IPS-20b (cell line): ENCODE measurements around the gene RIPK4.

Source experiments
- H3K27ac ChIP-seq: one replicate; pipeline ENCODE4 v1.5.1; 2013; ENCODE audit warnings: low read length
- H3K27me3 ChIP-seq: 2 replicates; pipeline ENCODE4 v1.6.1; 2013; ENCODE audit warnings: mild to moderate bottlenecking, low read length, inconsistent platforms; ENCODE audit not compliant: insufficient read depth
- H3K36me3 ChIP-seq: 2 replicates; pipeline ENCODE4 v1.6.1; 2013; ENCODE audit warnings: low read depth, mild to moderate bottlenecking, inconsistent platforms, low read length, moderate library complexity; ENCODE audit not compliant: insufficient read depth
- H3K4me1 ChIP-seq: 2 replicates; pipeline ENCODE4 v1.6.1; 2013; ENCODE audit warnings: mild to moderate bottlenecking, control low read depth, inconsistent platforms, low read length, moderate library complexity; ENCODE audit not compliant: insufficient read depth
- H3K4me3 ChIP-seq: 2 replicates; pipeline ENCODE4 v1.5.1; 2013; ENCODE audit warnings: mild to moderate bottlenecking, low read length, inconsistent platforms
- H3K9ac ChIP-seq: 2 replicates; pipeline ENCODE4 v1.6.1; 2013; ENCODE audit warnings: low read depth, mild to moderate bottlenecking, inconsistent platforms, low read length, moderate library complexity
- H3K9me3 ChIP-seq: 2 replicates; pipeline ENCODE4 v1.6.1; 2013; ENCODE audit warnings: mild to moderate bottlenecking, low read depth, low read length, inconsistent platforms; ENCODE audit not compliant: insufficient read depth

Gene RIPK4

GRCh38 chr21:41740604-41741252, 26.1 kb downstream of the RIPK4 start:
- H3K9ac ChIP-seq: no peak overlapping the region
- no peaks in the 10 kb centered on the region for H3K27me3 ChIP-seq
- peaks cover 9% of the 10 kb centered on the region for H3K9me3 ChIP-seq
- H3K27ac ChIP-seq: no peak overlapping the region
- no peak overlapping the region for H3K4me3 ChIP-seq
- H3K36me3 ChIP-seq: peaks cover 13% of the 10 kb centered on the region
- H3K4me1 ChIP-seq: no peaks in the 10 kb centered on the region

DNA sequence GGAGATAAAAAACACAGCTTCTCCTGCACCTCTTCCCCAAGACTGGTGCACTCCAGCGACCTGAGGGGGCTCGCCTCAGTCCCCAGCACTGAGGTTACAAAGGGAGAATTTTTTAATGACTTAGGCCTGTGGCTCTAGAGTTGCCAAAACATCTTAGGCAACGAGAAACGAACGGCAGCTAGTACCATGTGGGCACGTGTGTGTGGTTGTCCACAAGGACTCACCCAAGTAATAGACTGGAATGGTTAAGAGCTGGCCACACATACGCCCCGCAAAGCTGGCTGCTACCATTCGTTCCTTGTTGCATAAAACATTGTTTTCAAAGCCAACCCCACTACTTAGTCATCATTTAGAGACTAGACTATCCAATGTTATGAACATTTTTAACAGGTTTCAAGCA, 26.9 kb downstream of the RIPK4 start:
- H3K27ac ChIP-seq: no peak overlapping the region
- no peaks in the 10 kb centered on the region for H3K4me1 ChIP-seq
- H3K27me3 ChIP-seq: no peaks in the 10 kb centered on the region
- peaks cover 13% of the 10 kb centered on the region for H3K36me3 ChIP-seq
- H3K9me3 ChIP-seq: peaks cover 9% of the 10 kb centered on the region
- H3K4me3 ChIP-seq: no peak overlapping the region
- no peak overlapping the region for H3K9ac ChIP-seq

- Histone ChIP-seq H3K9ac (no peak overlapping the region), H3K4me1 (no peaks in the 10 kb centered on the region), H3K27ac (no peak overlapping the region), H3K27me3 (no peaks in the 10 kb centered on the region), H3K36me3 (peaks cover 13% of the 10 kb centered on the region), H3K9me3 (peaks cover 9% of the 10 kb centered on the region), H3K4me3 (no peak overlapping the region)
Observed at GRCh38 chr21:41739011-41739410, 27.8 kb downstream of the RIPK4 start.

- peaks cover 9% of the 10 kb centered on the region for H3K9me3 ChIP-seq
- H3K9ac ChIP-seq: no peak overlapping the region
- H3K4me3 ChIP-seq: no peak overlapping the region
- peaks cover 13% of the 10 kb centered on the region for H3K36me3 ChIP-seq
- no peaks in the 10 kb centered on the region for H3K27me3 ChIP-seq
- H3K27ac ChIP-seq: no peak overlapping the region
- H3K4me1 ChIP-seq: no peaks in the 10 kb centered on the region
Observed at GRCh38 chr21:41737651-41738324, 29.1 kb downstream of the RIPK4 start.

- Histone ChIP-seq H3K9me3 (peaks cover 9% of the 10 kb centered on the region), H3K9ac (no peak overlapping the region), H3K36me3 (peaks cover 13% of the 10 kb centered on the region), H3K27ac (no peak overlapping the region), H3K4me3 (no peak overlapping the region), H3K4me1 (no peaks in the 10 kb centered on the region), H3K27me3 (no peaks in the 10 kb centered on the region)
Observed at GRCh38 chr21:41736423-41736822, 30.4 kb downstream of the RIPK4 start.

GRCh38 chr21:41733951-41734689, 32.7 kb downstream of the RIPK4 start:
- no peaks in the 10 kb centered on the region for H3K36me3 ChIP-seq

GRCh38 chr21:41731081-41731480, 35.8 kb downstream of the RIPK4 start:
- Histone ChIP-seq H3K4me3 (no peak overlapping the region), H3K27ac (no peak overlapping the region), H3K36me3 (no peaks in the 10 kb centered on the region), H3K9me3 (no peaks in the 10 kb centered on the region), H3K27me3 (peaks cover 9% of the 10 kb centered on the region), H3K4me1 (no peaks in the 10 kb centered on the region), H3K9ac (no peak overlapping the region)

More at GRCh38 chr21:41733951-41734689, 32.7 kb downstream of the RIPK4 start:
- Histone ChIP-seq H3K4me1 (no peaks in the 10 kb centered on the region), H3K4me3 (no peak overlapping the region), H3K27me3 (no peaks in the 10 kb centered on the region), H3K9me3 (peaks cover 9% of the 10 kb centered on the region), H3K27ac (no peak overlapping the region), H3K9ac (no peak overlapping the region)

DNA sequence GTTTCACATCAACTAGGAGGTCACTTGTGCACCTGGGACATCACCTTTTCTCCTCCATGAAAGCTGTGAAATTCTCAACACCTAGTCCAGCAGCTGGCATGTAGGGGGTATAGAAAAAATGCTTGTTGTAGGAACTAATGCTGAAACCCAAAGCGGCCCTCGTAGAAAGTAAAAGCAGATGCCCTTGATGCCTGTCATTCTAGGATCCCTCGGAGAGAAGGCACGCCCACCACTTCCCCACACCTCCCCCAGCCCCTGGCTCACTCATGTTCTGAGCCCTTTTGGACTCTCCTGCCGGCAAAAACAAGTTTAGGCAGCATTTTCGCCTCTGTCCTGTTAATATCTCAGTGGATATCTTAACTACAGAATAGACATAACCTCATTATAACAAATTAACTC, 36.5 kb downstream of the RIPK4 start:
- H3K4me1 ChIP-seq: no peaks in the 10 kb centered on the region; the same call in 1 of the 2 replicates
- no peak overlapping the region for H3K27ac ChIP-seq
- peaks cover 16% of the 10 kb centered on the region for H3K27me3 ChIP-seq
- no peak overlapping the region for H3K4me3 ChIP-seq
- H3K36me3 ChIP-seq: no peaks in the 10 kb centered on the region
- no peak overlapping the region for H3K9ac ChIP-seq
- no peaks in the 10 kb centered on the region for H3K9me3 ChIP-seq

- no peak overlapping the region for H3K9ac ChIP-seq
- no peak overlapping the region for H3K27ac ChIP-seq
- no peaks in the 10 kb centered on the region for H3K9me3 ChIP-seq
- H3K27me3 ChIP-seq: peaks cover 20% of the 10 kb centered on the region
- no peaks in the 10 kb centered on the region; the same call in 1 of the 2 replicates for H3K4me1 ChIP-seq
- H3K4me3 ChIP-seq: no peak overlapping the region
- H3K36me3 ChIP-seq: no peaks in the 10 kb centered on the region
Observed at GRCh38 chr21:41729701-41730366, 37.0 kb downstream of the RIPK4 start.

DNA sequence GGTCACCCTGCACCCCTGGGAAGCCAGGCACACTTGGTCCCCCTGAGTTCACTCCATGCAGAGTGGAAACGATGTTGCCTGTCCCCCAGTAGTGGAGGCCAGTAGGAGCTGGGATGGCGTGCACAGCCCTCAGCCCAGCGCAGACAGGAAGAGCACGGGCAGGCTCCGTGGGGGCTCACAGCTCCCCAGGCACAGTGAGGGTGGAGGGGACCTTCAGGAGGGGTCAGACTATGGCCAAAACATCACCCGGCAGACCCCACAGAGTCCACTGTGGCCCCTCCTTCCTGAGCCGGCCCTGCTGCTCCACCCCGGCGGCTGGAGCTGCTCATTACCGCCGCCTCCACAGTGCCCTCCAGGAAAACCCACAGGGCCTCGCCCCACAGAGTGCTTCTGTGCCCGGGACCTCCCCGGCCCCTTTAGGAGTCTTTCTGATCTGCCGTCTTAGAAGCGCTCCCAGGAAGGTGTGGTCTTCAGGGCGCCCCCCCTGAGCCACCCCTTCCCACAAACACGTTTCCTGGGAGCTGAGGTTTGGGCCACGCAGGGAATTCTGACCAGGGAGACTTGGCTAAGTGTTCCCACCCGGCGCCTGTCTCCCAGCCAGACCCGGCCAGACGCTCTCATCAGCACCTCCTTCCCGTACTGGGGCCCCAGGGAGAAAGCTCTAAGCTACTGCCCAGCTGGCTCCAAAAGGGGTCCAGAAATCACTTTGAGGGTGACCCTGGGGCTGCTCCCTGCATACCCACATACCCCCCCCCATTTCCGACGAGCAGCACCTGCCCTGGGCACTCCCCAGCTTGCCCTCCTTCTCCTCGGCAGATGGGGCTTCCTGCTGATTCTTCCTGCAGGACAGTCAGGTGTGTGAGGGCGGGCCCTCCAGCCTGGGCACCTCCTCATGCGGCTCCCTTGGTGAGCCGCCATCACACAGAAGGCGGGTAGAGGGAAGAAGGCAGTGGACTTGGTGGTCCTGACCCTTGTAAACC, 38.8 kb downstream of the RIPK4 start:
- H3K4me1 ChIP-seq: no peaks in the 10 kb centered on the region; the same call in 1 of the 2 replicates
- H3K4me3 ChIP-seq: no peak overlapping the region
- H3K27ac ChIP-seq: no peak overlapping the region
- no peaks in the 10 kb centered on the region for H3K9me3 ChIP-seq
- peaks cover 27% of the 10 kb centered on the region for H3K27me3 ChIP-seq
- no peaks in the 10 kb centered on the region for H3K36me3 ChIP-seq
- H3K9ac ChIP-seq: no peak overlapping the region
